CD4-positive, alpha-beta T cell treated with Interleukin-17A for 4 hours (primary cell): Measurements from ENCODE around the gene CPLANE1.
"Not testable (repeated sequence)": the region's sequence is repeated elsewhere in the genome, so short reads cannot be mapped to it uniquely, and the experiment has no call there.

Experiments
- DNase-seq: peaks from one replicate; pipeline ENCODE4 v3.0.0-alpha.2; 2020; ENCODE audit warnings: mixed read lengths

Gene CPLANE1

DNA sequence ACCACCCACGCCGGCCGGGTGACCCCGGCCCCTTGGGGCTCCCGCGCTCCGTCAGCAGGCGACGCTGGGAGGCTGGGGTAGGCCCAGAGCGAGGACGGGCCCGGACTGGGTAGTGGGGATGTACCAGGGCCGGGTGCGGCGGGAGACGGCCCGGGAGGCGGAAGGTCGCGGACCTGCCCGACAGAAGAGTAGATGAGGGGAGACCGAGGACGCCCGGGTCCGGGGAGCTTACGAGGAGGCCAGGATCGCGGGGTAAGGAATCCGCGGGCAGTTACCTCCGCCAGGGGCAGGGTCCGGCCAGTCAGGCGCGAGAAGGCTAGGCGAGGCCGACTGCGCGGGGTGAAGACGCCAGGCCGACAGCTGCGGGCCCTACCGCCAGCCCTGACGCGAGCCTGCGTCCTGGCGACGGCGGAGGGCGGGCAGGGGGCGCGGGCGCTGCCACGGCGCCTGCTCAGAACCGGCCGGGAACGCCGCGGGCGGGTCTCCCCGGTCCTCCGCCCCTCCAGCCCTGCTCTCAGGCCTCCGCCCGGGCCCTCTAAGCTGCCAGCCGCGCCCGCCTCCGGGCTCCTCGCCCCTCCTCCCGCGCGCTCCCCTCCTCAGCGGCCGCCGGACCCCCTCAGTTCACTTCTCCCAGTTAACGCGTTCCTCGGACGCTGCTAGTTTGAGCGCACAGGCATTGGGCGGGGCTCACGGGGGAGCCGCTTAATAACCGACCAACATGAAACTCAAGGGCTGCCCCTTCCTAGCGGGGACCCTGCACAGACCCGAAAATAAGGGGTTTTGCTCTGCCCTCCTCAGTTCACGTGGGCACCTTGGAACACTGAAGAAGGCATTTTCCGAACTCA, at the start of gene CPLANE1:
Gene CPLANE1 (minus strand): TSS at position 407 of the 845 bp plus-strand sequence. CDS start 1,678 bp downstream, outside the sequence.
- peak; percentile 74 for DNase-seq

DNA sequence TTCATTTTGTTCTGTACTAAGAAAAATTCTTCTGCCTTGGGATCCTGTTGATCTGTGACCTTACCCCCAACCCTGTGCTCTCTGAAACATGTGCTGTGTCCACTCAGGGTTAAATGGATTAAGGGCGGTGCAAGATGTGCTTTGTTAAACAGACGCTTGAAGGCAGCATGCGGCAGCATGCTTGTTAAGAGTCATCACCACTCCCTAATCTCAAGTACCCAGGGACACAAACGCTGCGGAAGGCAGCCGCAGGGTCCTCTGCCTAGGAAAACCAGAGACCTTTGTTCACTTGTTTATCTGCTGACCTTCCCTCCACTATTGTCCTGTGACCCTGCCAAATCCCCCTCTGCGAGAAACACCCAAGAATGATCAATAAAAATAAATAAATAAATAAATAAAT, 47.1 kb upstream of the CPLANE1 start:
- DNase-seq: not testable (repeated sequence)

GRCh38 chr5:37283214-37283820, 34.1 kb upstream of the CPLANE1 start:
- DNase-seq: no peak

DNA sequence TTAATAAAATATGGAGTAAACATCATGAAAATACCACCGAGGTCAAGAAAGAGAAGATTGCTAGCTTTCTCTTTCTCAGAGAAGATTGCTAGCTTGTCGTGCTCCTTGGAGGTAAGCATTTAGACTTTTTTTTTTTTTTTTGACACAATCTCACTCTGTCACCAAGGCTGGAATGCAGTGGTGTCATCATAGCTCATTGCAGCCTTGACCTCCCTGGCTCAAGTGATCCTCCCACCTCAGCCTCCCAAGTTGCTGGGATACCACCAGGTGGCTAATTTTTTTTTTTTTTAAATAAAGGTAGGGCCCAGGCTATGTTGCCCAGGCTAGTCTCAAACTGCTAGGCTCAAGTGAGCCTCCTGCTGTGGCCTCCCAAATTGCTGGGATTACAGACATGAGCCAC, 26.3 kb upstream of the CPLANE1 start:
- no peak for DNase-seq

DNA sequence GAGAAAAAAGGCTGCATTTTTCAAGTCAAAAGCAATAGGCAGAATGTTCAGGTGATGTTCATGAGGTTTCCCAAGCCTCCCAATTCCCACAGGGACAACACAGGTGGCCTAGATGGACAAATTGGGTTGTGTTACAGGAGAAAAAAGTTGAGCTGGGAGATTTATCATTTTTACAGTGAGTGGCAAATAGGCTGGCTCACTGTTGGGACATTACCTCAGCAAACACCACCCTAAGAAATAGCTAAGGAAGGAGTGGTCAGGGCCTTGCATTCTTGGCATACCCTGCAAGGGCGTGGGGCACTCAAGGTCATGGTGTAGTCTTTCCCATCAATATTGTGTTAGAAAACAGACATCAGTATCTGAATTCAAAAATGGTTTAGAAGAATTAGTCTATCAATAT, 23.3 kb upstream of the CPLANE1 start:
- DNase-seq: no peak

DNA sequence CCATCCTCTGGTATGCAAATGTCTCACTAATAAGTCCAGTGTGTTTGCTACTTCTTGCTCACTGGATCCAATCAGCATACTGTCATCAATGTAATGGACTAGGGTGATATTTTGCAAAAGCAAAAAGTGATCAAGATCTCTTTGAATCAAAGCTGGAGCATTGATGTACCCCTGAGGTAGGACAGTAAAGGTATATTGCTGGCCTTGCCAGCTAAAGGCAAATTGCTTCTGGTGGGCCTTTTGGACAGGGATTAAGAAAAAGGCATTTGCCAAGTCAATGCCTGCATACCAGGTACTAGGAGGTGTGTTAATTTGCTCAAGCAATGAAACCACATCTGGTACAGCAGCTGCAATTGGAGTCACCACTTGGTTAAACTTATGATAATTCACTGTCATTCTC, 18.9 kb upstream of the CPLANE1 start:
- DNase-seq: not testable (repeated sequence)

DNA sequence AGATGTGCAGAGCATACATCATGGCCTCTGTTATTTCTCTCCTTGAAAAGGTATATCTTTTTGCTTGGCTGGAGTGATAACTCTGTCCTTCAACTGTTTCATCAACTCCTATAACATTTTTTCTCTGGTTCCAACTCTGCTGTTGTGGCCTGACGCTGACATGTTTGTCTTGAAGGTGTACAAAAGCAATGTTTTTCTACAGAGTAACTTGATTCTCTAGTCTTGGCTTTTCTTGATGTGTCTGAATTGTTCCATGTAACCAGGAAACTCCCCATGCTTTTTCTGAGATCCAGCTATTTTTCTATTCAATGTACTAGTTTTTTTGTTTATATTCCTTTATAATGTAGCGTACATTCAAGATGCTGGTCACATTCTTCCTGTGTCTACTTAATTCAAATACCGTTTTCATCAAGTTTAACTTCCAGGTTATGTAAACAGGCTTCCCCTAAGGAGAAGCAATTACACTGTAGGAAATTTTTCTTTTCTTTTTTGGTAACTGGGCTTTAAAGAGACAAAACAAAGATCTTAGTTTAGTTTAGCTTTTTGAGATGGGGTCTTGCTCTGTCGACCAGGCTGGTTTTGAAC, 6.7 kb upstream of the CPLANE1 start:
- no peak for DNase-seq

DNA sequence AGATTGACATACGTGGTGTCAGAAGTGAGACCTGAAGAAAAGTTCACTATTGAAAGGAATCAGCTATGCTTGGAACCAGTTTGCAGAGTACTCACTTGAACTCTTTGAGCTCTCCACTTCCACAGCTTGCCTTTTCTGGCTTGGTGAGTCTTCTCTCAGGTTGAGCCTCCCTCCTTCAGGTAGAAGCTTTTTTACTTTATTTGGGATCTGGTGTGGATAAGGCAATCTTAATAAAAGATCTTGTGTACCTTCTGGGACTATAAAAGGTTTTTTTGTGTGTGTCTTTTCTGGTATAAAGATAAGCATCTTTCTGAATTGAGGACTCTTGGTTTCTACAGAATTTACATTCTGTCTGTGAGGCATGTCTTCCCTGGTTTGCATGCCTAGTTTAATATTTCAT, 5.4 kb upstream of the CPLANE1 start:
- DNase-seq: no peak

DNA sequence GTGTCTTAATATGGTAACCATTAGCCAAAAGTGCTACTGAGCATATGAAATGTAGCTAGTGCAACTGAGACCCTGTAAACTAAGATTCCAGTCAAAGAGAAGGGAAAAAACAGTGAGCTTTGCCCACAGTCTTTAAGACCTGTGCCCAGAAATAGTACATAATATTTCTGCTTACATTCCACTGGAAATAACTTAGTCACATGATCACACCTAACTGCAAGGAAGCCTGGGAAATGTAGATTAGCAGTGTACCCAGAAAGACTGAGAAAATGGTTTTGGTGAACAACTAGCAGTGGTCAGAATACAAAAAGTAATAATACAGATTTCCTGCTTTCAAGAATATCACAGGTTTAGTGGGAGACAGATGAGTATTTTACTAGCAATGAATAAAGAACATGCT, 2.5 kb upstream of the CPLANE1 start:
- DNase-seq: no peak

- no peak for DNase-seq
Observed at GRCh38 chr5:37249815-37250164, 614 bp upstream of the CPLANE1 start.

GRCh38 chr5:37248421-37248969, 681 bp downstream of the CPLANE1 start:
- DNase-seq: no peak

- DNase-seq: no peak
Observed at GRCh38 chr5:37247496-37247895, 1.7 kb downstream of the CPLANE1 start.

DNA sequence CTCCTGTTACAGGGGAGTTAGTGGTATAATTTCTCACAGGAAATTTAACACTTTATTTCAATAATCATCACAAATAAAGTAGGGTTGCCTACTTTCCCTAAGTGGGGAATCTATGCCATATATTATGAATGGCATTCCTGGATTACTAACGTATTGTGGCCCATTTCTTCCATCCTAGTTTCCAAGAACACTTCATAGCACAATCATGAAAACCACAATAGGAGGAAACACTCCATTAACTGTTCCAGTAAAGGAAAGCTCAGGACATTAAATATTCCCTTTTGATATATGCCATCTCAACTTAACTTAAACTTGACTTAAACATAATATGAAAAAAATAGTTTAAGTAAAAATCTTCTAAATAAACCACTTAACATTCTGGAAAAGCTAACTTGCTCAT, 2.1 kb downstream of the CPLANE1 start:
- no peak for DNase-seq

GRCh38 chr5:37234288-37234687, 14.9 kb downstream of the CPLANE1 start:
- no peak for DNase-seq

- no peak for DNase-seq
Observed at GRCh38 chr5:37226377-37226776, 22.8 kb downstream of the CPLANE1 start.

DNA sequence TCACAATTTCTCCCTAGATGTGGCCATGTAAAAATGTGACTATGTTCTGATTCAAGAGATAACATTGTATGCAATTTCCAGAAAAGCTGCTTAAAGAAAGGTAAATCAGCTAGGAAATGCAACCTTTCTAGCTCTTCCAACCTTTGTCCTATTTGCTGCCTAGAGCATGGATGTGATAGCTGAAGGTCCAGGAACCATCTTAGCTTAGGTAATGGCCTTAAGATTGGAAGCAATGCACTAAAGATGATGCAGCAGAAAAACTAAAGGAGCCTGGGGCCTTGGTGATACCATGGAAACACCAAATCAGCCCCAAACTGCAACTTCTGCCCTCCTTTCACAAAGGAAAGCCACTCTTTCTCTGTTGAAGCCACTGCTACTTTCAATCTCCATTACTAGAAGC, 27.0 kb downstream of the CPLANE1 start:
- no peak for DNase-seq

DNA sequence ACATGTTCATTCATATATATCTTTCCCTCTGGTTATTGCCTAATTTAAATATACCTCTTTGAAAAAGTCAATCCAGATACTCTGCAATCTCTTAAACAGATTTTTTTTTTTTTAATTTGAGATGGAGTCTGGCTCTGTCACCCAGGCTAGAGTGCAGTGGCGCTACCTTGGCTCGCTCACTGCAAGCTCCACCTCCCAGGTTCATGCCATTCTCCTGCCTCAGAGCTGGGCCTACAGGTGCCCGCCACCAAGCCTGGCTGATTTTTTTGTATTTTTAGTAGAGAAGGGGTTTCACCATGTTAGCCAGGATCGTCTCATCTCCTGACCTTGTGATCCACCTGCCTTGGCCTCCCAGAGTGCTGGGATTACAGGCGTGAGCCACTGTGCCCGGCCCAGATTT, 28.8 kb downstream of the CPLANE1 start:
- DNase-seq: not testable (repeated sequence)

GRCh38 chr5:37219384-37219783, 29.8 kb downstream of the CPLANE1 start:
- not testable (repeated sequence) for DNase-seq

DNA sequence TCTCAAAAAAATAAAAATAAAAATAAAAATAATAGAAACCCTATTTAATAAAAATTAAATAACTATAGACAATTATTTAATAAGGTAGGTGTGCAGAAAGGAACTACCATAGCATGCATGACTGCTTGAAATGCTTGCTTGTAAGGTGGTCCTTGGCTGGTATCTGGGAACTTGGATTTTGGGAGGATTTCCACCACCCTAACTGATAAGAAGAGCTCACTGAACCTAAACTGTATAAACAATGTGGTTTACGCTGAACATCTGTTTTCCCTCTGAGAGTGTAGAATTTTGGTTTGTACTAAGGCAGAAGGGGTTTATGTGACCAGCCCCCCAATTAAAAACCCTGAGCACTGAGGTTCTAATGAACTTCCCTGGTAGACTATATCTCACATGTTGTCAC, 31.2 kb downstream of the CPLANE1 start:
- DNase-seq: no peak

GRCh38 chr5:37214550-37214949, 34.6 kb downstream of the CPLANE1 start:
- no peak for DNase-seq

DNA sequence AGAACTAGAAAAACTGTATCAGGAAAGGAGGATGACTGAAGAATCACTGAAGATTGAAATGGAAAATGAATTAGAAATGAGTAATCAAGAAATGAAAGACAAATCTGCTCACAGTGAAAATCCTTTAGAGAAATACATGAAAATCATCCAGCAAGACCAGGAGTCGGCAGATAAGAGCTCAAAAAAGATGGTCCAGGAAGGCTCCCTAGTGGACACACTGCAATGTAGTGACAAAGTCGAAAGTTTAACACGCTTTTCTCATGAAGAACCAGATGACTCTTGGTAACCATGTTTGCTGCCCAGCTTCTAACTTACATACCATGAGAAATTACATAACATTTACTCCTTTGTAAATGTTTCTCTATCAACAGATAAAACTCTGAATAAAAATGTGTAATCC, 37.1 kb downstream of the CPLANE1 start:
- no peak for DNase-seq

DNA sequence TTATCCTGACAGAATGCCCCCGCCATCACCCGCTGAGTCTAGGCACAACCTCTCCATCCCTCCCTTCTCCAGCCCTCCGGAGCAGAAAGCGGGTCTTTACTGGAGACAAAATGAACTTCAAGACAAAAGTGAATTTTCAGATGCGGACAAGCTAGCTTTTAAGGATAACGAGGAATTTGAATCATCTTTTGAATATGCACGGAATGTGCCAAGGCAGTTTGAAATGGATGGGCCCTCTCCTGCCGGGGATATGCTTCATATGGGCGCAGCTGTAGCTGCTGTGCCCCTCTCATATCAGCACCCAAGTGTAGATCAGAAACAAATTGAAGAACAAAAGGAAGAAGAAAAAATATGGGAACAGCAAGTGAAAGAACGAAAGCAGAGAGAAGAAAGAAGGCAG, 37.5 kb downstream of the CPLANE1 start:
- DNase-seq: no peak

- DNase-seq: peak; percentile 20
Observed at GRCh38 chr5:37208883-37209797, 40.0 kb downstream of the CPLANE1 start.
